Immature natural killer cell (primary cell): ENCODE data around the gene TNIP2. TPM values are rescaled to one million over a fixed set of nuclear protein-coding genes. Genes with fewer than 3 reads are reported as not detected.

ENCODE experiments used
- DNase-seq, 3 donors: peaks; one replicate each; pipeline ENCODE4 v3.0.0; 2022; ENCODE audit warnings: mixed read lengths in 1 of 3
- H3K27ac Mint-ChIP-seq, 6 donors: one replicate each; pipeline ENCODE4 v1.8.0; 2020; ENCODE audit warnings: mixed read lengths in 6 of 6, mild to moderate bottlenecking in 5 of 6, inconsistent platforms in 4 of 6, moderate library complexity in 3 of 6
- H3K27me3 Mint-ChIP-seq, 3 donors: one replicate each; pipeline ENCODE4 v1.8.0; 2020 to 2021; ENCODE audit warnings: low read depth in 3 of 3, mild to moderate bottlenecking in 3 of 3, mixed read lengths in 3 of 3, moderate library complexity in 3 of 3, inconsistent platforms in 1 of 3
- H3K36me3 Mint-ChIP-seq, 3 donors: one replicate each; pipeline ENCODE4 v1.8.0; 2020; ENCODE audit warnings: mixed read lengths in 3 of 3, inconsistent platforms in 2 of 3, mild to moderate bottlenecking in 2 of 3
- H3K4me1 Mint-ChIP-seq, 2 donors: one replicate each; pipeline ENCODE4 v1.8.0; 2020; ENCODE audit warnings: inconsistent platforms in 2 of 2, mild to moderate bottlenecking in 2 of 2, mixed read lengths in 2 of 2, moderate library complexity in 1 of 2
- H3K4me3 Mint-ChIP-seq, 5 donors: one replicate each; pipeline ENCODE4 v1.8.0; 2020; ENCODE audit warnings: mild to moderate bottlenecking in 5 of 5, mixed read lengths in 5 of 5, inconsistent platforms in 3 of 5, moderate library complexity in 3 of 5
- H3K9me3 Mint-ChIP-seq, 6 donors: one replicate each; pipeline ENCODE4 v1.8.0; 2020; ENCODE audit warnings: mild to moderate bottlenecking in 6 of 6, mixed read lengths in 6 of 6, inconsistent platforms in 4 of 6, moderate library complexity in 3 of 6
- polyA plus RNA-seq, 3 donors: library from polyadenylated mRNA; unstranded; fragments of 300-500 nt; fragmentation: Illumina TruSeq; gene quantifications; one replicate each; pipeline ENCODE4 v1.2.3, GENCODE V29; 2021

Gene TNIP2
- polyA plus RNA-seq, 3 donors from 2014 or later = 35.1 to 43.7 (median 40.2) TPM

DNA sequence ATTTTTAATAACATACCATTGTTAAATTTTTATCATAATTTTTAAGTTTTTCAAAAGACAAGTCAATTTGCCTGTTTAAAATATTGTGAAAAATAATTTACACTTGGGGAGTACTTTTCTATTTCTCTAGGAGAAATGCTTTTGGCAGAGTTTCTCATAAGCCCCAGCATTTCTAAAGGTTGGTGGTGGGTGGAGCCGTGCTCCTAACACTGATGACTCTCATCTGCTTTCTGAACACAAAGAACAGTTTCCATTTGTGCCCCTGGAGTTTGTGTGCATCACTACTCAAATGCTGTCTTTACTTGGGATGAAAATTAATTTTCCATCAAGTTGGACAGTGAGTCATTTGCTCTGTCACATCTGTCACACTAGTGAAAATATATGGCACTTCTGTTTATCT, 57.6 kb downstream of the TNIP2 start:
- Mint-ChIP-seq H3K4me3 (no peak overlapping the region), H3K27me3 (no peaks in the 10 kb centered on the region), H3K4me1 (no peaks in the 10 kb centered on the region), H3K36me3 (peaks cover 24 to 67% (median 30%) of the 10 kb centered on the region in 3 donors), H3K9me3 (no peaks in the 10 kb centered on the region), H3K27ac (peak overlapping the region in 3 of 6 donors; percentile 40 to 49 (median 45))
- no peak for DNase-seq

DNA sequence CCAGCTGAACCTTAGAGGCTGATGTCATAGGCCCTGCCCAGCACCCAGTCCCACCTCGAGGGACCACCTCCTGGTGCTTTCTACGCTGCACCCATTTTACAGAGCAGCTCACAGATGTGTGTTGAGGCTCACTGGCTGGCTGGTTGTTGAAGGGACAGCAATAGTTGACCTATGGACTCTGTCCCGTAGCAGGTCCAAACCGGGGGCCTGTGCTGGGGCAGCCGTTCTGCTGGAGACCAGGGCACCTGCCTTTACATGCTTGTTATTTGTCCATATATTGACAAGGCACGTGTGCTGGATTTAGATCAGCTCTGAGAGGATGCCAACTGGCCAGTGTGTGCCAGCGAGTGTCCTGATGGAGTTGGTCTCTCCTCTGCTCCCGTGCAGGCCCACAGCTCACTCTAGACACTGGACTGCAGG, 58.1 kb downstream of the TNIP2 start:
- H3K9me3 Mint-ChIP-seq = no peaks in the 10 kb centered on the region
- H3K4me1 Mint-ChIP-seq = no peaks in the 10 kb centered on the region
- no peak overlapping the region for H3K27ac Mint-ChIP-seq
- no peaks in the 10 kb centered on the region for H3K27me3 Mint-ChIP-seq
- H3K4me3 Mint-ChIP-seq = no peak overlapping the region
- DNase-seq = no peak
- peaks cover 24 to 69% (median 29%) of the 10 kb centered on the region in 3 donors for H3K36me3 Mint-ChIP-seq

DNA sequence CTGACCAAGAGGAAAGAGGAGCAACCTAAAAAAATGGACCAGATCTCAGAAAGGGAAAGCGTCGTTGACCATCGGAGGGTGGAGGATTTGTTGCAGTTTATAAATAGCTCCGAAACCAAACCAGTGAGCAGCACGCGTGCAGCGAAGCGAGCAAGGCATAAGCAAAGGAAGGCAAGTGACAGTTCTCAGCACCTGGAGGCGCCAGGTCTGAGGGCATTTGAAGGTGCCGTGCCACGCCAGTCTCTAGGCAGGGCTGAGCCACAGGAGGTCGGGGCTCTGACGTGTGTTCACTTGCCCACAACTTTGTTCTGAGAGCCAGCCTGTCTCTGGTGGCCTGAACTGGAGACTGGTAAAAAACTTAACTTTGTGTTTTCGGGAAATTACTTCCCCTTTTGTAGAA, 59.7 kb downstream of the TNIP2 start:
- Mint-ChIP-seq H3K36me3 (peaks cover 16 to 63% (median 21%) of the 10 kb centered on the region in 3 donors), H3K4me1 (no peaks in the 10 kb centered on the region), H3K9me3 (no peaks in the 10 kb centered on the region), H3K27me3 (peaks cover 0 to 2% (median 0%) of the 10 kb centered on the region in 3 donors), H3K4me3 (no peak overlapping the region), H3K27ac (peak overlapping the region in 1 of 6 donors; percentile 65)
- no peak for DNase-seq

DNA sequence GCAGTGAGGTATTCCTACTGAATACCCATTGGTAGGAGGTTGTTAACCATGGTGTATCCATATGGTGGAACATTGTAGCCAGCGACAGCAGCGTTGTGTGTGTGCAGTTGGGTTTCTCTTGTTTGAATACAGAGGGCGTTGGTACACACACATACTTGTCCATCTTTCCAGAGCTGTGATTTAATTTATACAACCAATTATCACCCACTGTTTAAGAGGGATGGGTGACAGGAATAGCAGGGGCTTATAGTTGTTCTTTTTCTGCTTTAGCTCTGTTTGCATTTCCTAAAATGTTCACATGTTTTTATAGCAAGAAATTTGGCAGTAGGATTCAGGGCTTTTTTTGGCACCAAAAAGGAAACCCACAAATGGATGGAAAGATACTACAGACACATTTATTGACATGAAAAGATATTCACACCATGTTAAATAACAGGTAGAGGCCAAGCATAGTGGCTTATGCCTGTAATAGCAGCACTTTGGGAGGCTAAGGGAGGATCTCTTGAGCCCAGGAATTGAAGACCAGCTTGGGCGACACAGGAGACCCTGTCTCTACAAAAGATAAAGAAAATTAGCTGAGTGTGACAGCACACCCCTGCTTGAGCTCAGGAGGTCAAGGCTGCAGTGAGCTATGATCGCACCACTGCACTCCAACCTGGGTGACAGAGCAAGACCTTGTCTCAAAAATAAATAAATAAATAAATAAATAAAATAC, 60.6 kb downstream of the TNIP2 start:
- DNase-seq = no peak
- peaks cover 0 to 2% (median 0%) of the 10 kb centered on the region in 3 donors for H3K27me3 Mint-ChIP-seq
- H3K4me1 Mint-ChIP-seq = peaks cover under 1 to 9% of the 10 kb centered on the region in 2 donors
- H3K27ac Mint-ChIP-seq = no peak overlapping the region
- H3K9me3 Mint-ChIP-seq = no peaks in the 10 kb centered on the region
- H3K36me3 Mint-ChIP-seq = peaks cover 17 to 65% (median 21%) of the 10 kb centered on the region in 3 donors
- no peak overlapping the region for H3K4me3 Mint-ChIP-seq

DNA sequence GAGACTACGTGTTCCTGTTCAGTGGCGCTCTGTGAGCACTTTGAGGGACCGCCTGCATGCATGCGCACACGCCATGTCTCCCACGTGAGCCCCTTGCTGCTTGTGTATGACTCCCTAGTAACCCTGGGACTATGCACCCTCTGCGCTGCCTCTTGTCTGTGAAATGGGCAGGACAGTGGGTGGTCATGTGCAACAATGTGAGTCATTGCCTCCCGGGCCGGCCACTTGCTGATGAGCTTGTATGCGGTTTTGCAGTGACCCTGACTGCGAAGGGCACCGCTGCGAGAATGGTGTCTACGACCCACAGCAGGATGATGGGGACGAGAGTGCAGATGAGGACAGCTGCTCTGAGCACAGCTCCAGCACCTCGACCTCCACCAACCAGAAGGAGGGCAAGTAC, 61.4 kb downstream of the TNIP2 start:
- Mint-ChIP-seq H3K36me3 (peaks cover 17 to 57% (median 21%) of the 10 kb centered on the region in 3 donors), H3K27ac (peak overlapping the region in 2 of 6 donors; percentile 23 to 58), H3K4me1 (peaks cover 9 to 17% of the 10 kb centered on the region in 2 donors)

DNA sequence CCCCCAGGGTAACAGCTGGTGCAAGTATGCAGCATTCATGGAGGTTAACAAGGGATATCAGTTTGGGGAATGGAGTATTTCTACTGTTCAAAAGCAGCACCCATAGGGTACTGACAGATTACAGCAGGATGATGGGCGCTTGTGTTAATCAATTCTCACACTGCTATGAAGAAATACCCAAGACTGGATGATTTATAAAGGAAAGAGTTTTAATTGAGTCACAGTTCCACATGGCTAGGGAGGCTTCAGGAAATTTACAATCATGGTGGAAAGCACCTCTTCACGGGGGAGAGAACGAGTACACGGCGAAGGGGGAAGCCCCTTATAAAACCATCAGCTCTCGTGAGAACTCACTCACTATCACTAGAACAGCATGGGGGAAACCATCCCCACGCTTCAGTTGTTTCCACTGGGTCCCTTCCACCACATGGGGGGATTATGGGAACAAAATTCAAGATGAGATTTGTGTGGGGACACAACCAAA, 64.1 kb downstream of the TNIP2 start:
- DNase-seq = no peak
- Mint-ChIP-seq H3K4me3 (no peak overlapping the region), H3K36me3 (peaks cover 14 to 52% (median 16%) of the 10 kb centered on the region in 3 donors), H3K27me3 (peaks cover 0 to 6% (median 3%) of the 10 kb centered on the region in 3 donors), H3K4me1 (peaks cover 15 to 20% of the 10 kb centered on the region in 2 donors), H3K9me3 (no peaks in the 10 kb centered on the region), H3K27ac (peak overlapping the region in 1 of 6 donors; percentile 62)

More for the DNA sequence above, 61.4 kb downstream of the TNIP2 start:
- H3K27me3 Mint-ChIP-seq = peaks cover 0 to 2% (median 0%) of the 10 kb centered on the region in 3 donors
- DNase-seq = no peak
- no peak overlapping the region for H3K4me3 Mint-ChIP-seq
- H3K9me3 Mint-ChIP-seq = no peaks in the 10 kb centered on the region

Other genes starting within 250 kb of the TNIP2 start
- 1 to 10 TPM in 1 of 3 donors, under 1 TPM in 2; 0.03 to 4.8 (median 0.94) TPM for gene FAM193A, start 219.7 kb downstream of the TNIP2 start, polyA plus RNA-seq
- 10 to 100 TPM; 12.6 to 71.0 (median 22.7) TPM for gene SH3BP2, start 36.7 kb upstream of the TNIP2 start, polyA plus RNA-seq
- gene ADD1, start 87.5 kb upstream of the TNIP2 start, polyA plus RNA-seq = 100 to 1,000 TPM; 207 to 318 (median 314) TPM
- gene NOP14, start 207.1 kb upstream of the TNIP2 start, polyA plus RNA-seq = 10 to 100 TPM in 1 of 3 donors, 1 to 10 TPM in 2; 1.3 to 19.2 (median 5.0) TPM
- gene GRK4, start 207.2 kb upstream of the TNIP2 start, polyA plus RNA-seq = 1 to 10 TPM; 2.7 to 4.4 (median 4.0) TPM